Astrocyte of the cerebellum (primary cell): ENCODE data around the gene SCUBE2.

Source experiments
- DNase-seq: peaks from one replicate; pipeline ENCODE4 v3.0.0-alpha.2; 2011; ENCODE audit warnings: low read depth
- H3K4me3 ChIP-seq: 2 replicates; pipeline ENCODE4 v1.5.1; 2011; ENCODE audit warnings: mild to moderate bottlenecking, low read depth, low read length, moderate library complexity
- in situ Hi-C: cut with HindIII; loops from 2 replicates; pipeline ENCODE4 v1.10.0; 2017; ENCODE audit warnings: low sequenced_read_pairs
- TF ChIP-seq, protein P1 (sequence below): IDR thresholded peaks from 2 replicates; pipeline ENCODE4 v1.5.1; 2012; ENCODE audit warnings: low read length, low read depth, moderate library complexity, mild to moderate bottlenecking; ENCODE audit errors: missing control alignments

The SCUBE2 gene

DNA sequence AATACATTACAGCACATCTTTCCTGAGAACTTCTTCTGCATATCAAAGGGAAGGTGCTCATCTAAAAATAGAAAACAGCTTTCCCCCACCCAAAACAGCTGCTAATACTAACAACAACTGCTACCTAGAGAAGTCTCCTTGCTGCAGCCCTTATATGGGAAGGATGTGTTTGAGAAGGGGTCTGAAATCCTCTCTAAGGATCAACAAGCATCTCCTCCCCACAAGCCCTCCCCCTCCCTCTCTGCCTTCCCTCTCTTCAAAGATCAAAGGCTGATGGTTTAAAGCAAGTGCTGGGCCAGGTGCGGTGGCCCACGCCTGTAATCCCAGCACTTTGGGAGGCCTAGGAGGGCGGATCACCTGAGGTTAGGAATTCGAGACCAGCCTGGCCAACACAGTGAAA, 33.5 kb downstream of the SCUBE2 start:
- DNase-seq, result no peak
- H3K4me3 ChIP-seq, result no peak overlapping the region
- in situ Hi-C loops, result no loop called here
- TF ChIP-seq, protein P1, sequence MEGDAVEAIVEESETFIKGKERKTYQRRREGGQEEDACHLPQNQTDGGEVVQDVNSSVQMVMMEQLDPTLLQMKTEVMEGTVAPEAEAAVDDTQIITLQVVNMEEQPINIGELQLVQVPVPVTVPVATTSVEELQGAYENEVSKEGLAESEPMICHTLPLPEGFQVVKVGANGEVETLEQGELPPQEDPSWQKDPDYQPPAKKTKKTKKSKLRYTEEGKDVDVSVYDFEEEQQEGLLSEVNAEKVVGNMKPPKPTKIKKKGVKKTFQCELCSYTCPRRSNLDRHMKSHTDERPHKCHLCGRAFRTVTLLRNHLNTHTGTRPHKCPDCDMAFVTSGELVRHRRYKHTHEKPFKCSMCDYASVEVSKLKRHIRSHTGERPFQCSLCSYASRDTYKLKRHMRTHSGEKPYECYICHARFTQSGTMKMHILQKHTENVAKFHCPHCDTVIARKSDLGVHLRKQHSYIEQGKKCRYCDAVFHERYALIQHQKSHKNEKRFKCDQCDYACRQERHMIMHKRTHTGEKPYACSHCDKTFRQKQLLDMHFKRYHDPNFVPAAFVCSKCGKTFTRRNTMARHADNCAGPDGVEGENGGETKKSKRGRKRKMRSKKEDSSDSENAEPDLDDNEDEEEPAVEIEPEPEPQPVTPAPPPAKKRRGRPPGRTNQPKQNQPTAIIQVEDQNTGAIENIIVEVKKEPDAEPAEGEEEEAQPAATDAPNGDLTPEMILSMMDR, result no peak

DNA sequence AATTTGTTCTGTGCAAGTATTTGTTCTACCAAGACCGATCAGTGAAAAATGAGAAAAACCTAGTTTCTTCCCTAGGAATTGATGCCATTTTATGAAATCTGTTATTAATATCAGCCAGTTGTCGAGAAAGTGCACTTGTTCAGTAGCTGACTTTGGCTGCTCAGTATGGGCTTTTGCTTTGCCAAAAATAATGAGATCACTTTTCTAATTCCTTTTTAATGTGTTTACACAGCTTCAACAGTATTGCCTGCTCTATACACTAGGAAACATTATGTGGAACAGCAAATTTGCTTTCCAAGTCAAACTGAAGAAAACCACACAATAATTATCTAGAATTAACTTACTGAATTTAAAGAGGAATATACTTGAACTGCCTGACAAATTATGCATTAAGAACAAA, 34.4 kb downstream of the SCUBE2 start:
- TF ChIP-seq, protein P1, result no peak
- no peak overlapping the region for H3K4me3 ChIP-seq
- DNase-seq, result no peak
- in situ Hi-C loops, result no loop called here

DNA sequence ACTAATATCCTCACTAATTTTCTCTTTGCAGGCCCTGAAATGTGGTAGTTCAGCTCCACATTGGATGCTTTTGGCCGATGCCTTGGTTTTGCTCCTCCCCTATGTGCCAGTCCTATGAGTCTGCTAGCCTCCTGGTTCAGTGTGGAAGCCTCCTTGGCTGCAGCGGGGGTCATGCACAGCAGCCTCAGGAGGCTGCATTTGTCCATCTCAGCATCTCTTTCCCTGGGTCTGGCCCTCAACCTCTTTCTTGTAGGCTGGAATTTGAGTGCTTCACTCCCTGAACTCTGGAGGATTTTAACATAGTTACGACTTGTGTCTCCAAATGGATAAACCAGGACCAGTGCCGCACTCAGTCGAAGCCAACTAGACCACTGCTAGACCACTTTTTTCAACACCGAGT, 34.9 kb downstream of the SCUBE2 start:
- no peak overlapping the region for H3K4me3 ChIP-seq
- in situ Hi-C loops, result no loop called here
- no peak for DNase-seq
- TF ChIP-seq, protein P1, result no peak

DNA sequence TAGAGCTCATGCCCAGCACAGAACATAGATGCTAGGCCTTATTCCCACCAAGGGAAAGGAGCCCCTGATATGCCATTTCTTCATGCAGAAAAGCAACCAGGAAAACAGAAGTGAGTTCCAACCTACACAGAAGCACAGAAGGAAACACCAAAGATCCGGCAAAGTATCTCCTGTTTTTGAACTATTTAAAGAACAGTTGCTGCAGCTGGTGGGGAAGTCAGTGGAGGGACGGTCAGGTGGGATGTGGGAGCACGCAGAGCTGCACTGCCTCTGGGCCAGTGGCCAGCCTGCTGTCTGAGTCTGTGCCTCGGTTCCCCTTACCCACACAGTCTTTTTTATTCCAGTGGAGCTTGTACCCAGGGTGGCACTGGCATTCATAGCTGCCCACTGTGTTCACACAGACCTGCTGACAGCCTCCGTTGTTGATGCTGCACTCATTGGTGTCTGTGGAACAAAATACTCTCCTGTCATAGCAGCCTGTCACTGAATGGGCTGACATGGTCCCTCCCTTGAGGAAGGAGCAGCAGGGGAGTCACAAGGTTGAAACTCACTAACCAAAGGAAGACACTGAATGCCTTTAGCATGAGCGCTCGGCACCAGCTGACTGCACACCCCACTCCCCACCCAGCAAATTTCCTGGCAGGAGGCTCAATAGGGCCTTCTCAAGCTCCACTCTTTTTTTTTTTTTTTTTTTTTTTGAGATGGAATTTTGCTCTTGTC, 37.9 kb downstream of the SCUBE2 start:
- no peak for DNase-seq
- in situ Hi-C loops, result no loop called here
- no peak overlapping the region for H3K4me3 ChIP-seq
- TF ChIP-seq, protein P1, result no peak

DNA sequence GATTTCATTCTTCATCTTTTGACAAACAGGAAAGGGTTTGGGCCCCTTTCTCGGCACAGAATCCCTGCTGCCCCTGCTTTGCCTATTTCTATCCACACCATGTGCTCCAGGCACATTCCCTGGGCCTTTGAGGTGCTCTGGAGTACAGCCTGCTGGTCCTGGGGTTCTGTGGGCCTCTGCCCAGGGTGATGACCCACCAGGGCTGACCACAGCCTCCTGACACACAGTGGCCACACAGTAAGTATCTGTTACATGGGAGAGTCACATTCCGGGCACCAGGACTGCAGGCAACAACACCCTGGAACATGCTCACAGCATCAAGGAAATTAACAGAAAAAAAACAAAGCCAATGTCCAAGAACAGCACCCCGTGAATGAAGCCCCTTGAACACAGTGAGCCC, 39.1 kb downstream of the SCUBE2 start:
- TF ChIP-seq, protein P1, result no peak
- in situ Hi-C loops, result no loop called here
- no peak overlapping the region for H3K4me3 ChIP-seq
- no peak for DNase-seq

DNA sequence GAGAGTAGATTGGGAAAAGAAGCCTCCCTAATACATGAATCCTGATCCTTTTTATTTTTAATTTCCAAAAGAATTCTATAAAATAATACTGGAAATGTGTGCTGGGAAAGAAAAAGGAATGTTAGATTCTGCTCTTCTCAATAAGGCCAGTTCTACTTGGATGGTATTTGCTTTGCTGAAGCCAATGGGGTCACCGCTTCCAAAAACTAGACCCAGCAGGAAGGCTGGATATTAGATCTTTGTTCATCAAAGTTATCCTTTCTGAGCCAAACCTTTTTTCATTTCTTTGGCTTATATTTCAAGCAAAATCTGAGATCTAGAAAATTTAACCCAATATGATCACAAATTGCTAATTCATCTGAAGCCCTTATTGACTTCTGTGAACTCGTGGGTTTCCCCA, 41.4 kb downstream of the SCUBE2 start:
- DNase-seq, result no peak
- TF ChIP-seq, protein P1, result no peak
- in situ Hi-C loops, result no loop called here

More for the DNA sequence above, 41.4 kb downstream of the SCUBE2 start:
- no peak overlapping the region for H3K4me3 ChIP-seq
